MM.1S (cell line): ENCODE data around the gene DACT2.

Experiments used
- DNase-seq: peaks from one replicate; pipeline ENCODE4 v3.0.0-alpha.2; 2015
- H2AFZ ChIP-seq: fragments of 300-600 bp; sonication (generic); 2 replicates; pipeline ENCODE4 v1.6.0; 2016; ENCODE audit warnings: antibody characterized with exemption, low read length
- H3F3A ChIP-seq: fragments of 300-600 bp; sonication (generic); 2 replicates; pipeline ENCODE4 v1.6.1; 2016; ENCODE audit warnings: mild to moderate bottlenecking, antibody characterized with exemption, low read length, moderate library complexity, mixed read lengths; ENCODE audit not compliant: insufficient read depth
- H3K27ac ChIP-seq: fragments of 300-600 bp; sonication (generic); 2 replicates; pipeline ENCODE4 v1.5.1; 2016; ENCODE audit warnings: mild to moderate bottlenecking, low read length
- H3K27me3 ChIP-seq: fragments of 300-600 bp; sonication (generic); replicated peaks from 2 replicates; pipeline ENCODE4 v1.6.0; 2016; ENCODE audit warnings: low read length; ENCODE audit not compliant: insufficient read depth
- H3K36me3 ChIP-seq: fragments of 300-600 bp; sonication (generic); replicated peaks from 2 replicates; pipeline ENCODE4 v1.6.1; 2016; ENCODE audit warnings: mild to moderate bottlenecking, low read length, mixed read lengths; ENCODE audit not compliant: insufficient read depth
- H3K4me1 ChIP-seq: fragments of 300-600 bp; sonication (generic); 2 replicates; pipeline ENCODE4 v1.6.1; 2016; ENCODE audit warnings: low read length, mixed read lengths
- H3K4me2 ChIP-seq: fragments of 300-600 bp; sonication (generic); 2 replicates; pipeline ENCODE4 v1.6.0; 2016; ENCODE audit warnings: low read depth, low read length
- H3K4me3 ChIP-seq: fragments of 300-600 bp; sonication (generic); 2 replicates; pipeline ENCODE4 v1.5.1; 2016; ENCODE audit warnings: low read length, mixed read lengths
- H3K79me2 ChIP-seq: fragments of 300-600 bp; sonication (generic); 2 replicates; pipeline ENCODE4 v1.6.1; 2016; ENCODE audit warnings: mixed run types, low read length, mixed read lengths
- H3K9ac ChIP-seq: fragments of 300-600 bp; sonication (generic); 2 replicates; pipeline ENCODE4 v1.6.1; 2016; ENCODE audit warnings: low read length, mixed read lengths
- H3K9me2 ChIP-seq: fragments of 300-600 bp; sonication (generic); replicated peaks from 2 replicates; pipeline ENCODE4 v1.6.1; 2016; ENCODE audit warnings: mild to moderate bottlenecking, low read length, mixed read lengths; ENCODE audit not compliant: insufficient read depth
- H3K9me3 ChIP-seq: fragments of 300-600 bp; sonication (generic); replicated peaks from 2 replicates; pipeline ENCODE4 v1.6.1; 2016; ENCODE audit warnings: mild to moderate bottlenecking, low read length, mixed read lengths; ENCODE audit not compliant: insufficient read depth
- H4K20me1 ChIP-seq: fragments of 300-600 bp; sonication (generic); 2 replicates; pipeline ENCODE4 v1.6.1; 2016; ENCODE audit warnings: mild to moderate bottlenecking, low read length, moderate library complexity, mixed read lengths; ENCODE audit not compliant: insufficient read depth
- EZH2 ChIP-seq: fragments of 300-600 bp; sonication (generic); optimal IDR thresholded peaks from 2 replicates; pipeline ENCODE3; 2017; ENCODE audit warnings: low read depth, mild to moderate bottlenecking, antibody characterized with exemption, low read length, mixed read lengths
- EZH2phosphoT487 ChIP-seq: fragments of 300-600 bp; sonication (generic); IDR thresholded peaks from 2 replicates; pipeline ENCODE4 v1.6.1; 2018; ENCODE audit warnings: antibody characterized with exemption, low read length
- TF ChIP-seq, protein P1 (sequence below): fragments of 300-600 bp; sonication (generic); IDR thresholded peaks from 2 replicates; pipeline ENCODE4 v1.5.1; 2016; ENCODE audit warnings: antibody characterized with exemption, low read length, mixed read lengths

DACT2 gene

DNA sequence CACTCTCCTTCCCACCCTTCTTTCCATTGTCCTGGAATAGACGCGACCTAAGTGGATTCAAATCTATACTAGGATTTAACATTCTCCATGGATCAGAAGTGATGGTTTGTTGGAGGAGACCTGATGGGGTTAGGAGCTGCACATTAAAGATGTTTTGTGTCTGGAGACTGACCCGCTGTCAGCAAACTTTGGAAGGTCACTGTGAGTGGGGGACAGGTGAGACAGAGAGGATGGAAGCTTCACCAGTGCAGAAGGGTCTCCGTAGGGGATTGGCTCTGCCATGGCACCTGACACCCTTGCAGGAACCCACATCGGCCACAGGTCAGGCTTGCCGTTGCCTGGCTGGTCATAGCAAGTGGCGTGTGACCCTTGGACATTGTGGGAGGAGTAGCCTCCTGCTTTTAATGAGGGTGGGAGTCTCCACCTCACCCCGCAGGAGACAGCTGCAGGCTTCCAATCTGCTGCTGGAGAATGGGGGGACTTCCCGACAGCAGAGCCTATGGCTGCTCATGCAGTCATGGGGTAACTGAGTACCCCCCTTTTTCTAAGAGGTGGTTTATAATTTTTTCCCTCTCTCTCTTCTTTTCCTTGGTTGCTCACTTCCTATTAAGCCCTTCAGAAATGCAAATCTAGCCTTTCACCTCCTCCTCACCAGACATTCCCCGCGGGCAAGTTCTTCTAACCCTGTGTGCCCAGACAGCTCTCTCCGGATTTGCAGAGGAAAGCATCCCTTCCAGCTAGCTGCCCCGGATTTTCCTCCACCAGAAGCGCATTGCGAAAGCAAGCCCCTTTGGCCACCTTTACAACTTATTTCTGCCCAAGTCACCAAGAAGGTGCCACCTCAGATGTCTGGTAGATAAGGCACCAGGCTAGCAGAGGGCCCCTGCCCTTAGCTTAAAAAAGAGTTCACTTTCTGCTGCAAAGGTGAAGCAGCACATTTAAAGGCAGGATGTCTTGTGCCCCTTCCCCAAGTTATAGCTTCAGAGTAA, 53.5 kb downstream of the DACT2 start:
- TF ChIP-seq, protein P1, sequence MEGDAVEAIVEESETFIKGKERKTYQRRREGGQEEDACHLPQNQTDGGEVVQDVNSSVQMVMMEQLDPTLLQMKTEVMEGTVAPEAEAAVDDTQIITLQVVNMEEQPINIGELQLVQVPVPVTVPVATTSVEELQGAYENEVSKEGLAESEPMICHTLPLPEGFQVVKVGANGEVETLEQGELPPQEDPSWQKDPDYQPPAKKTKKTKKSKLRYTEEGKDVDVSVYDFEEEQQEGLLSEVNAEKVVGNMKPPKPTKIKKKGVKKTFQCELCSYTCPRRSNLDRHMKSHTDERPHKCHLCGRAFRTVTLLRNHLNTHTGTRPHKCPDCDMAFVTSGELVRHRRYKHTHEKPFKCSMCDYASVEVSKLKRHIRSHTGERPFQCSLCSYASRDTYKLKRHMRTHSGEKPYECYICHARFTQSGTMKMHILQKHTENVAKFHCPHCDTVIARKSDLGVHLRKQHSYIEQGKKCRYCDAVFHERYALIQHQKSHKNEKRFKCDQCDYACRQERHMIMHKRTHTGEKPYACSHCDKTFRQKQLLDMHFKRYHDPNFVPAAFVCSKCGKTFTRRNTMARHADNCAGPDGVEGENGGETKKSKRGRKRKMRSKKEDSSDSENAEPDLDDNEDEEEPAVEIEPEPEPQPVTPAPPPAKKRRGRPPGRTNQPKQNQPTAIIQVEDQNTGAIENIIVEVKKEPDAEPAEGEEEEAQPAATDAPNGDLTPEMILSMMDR: no peak
- TF ChIP-seq EZH2phosphoT487 (no peak), EZH2 (no peak)
- H2AFZ ChIP-seq: no peak overlapping the region
- H3K27ac ChIP-seq: no peak overlapping the region
- H3K27me3 ChIP-seq: peaks cover 6% of the 10 kb centered on the region
- no peaks in the 10 kb centered on the region for H4K20me1 ChIP-seq
- no peak for DNase-seq
- no peaks in the 10 kb centered on the region for H3K9me2 ChIP-seq
- H3K79me2 ChIP-seq: no peaks in the 10 kb centered on the region
- H3K4me2 ChIP-seq: no peak overlapping the region
- no peaks in the 10 kb centered on the region for H3K9me3 ChIP-seq
- H3K4me1 ChIP-seq: no peaks in the 10 kb centered on the region
- H3K36me3 ChIP-seq: no peaks in the 10 kb centered on the region
- H3K4me3 ChIP-seq: no peak overlapping the region
- H3F3A ChIP-seq: no peaks in the 10 kb centered on the region
- no peak overlapping the region for H3K9ac ChIP-seq

DNA sequence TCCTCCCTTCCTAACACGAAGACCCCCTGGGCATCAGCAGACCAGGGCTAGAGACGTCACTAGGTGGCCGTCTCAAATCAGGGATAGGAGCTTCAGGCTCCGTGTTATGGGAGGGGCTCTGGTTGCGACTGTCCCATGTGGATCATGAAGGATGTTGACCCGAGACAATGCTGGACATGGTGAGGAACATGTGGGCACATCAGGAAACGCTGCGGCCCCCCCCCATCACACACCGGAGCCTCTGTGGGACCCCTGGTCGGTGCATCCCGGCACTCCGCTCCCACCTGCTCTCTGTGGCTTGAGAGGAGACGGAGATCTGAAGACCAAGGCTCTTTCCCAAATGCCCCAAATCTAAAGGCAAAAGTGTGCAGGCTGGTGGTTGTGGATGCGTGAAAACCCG, 54.2 kb downstream of the DACT2 start:
- no peak for DNase-seq
- H4K20me1 ChIP-seq: no peaks in the 10 kb centered on the region
- H3K9me3 ChIP-seq: no peaks in the 10 kb centered on the region
- no peak overlapping the region for H3K9ac ChIP-seq
- H3K4me3 ChIP-seq: no peak overlapping the region
- peaks cover 6% of the 10 kb centered on the region for H3K27me3 ChIP-seq
- no peaks in the 10 kb centered on the region for H3K36me3 ChIP-seq
- no peak overlapping the region for H2AFZ ChIP-seq
- TF ChIP-seq EZH2phosphoT487 (no peak), EZH2 (no peak)
- TF ChIP-seq, protein P1: no peak
- no peaks in the 10 kb centered on the region for H3K79me2 ChIP-seq
- H3K27ac ChIP-seq: no peak overlapping the region
- no peaks in the 10 kb centered on the region for H3K9me2 ChIP-seq
- no peaks in the 10 kb centered on the region for H3F3A ChIP-seq
- H3K4me2 ChIP-seq: no peak overlapping the region
- H3K4me1 ChIP-seq: no peaks in the 10 kb centered on the region

DNA sequence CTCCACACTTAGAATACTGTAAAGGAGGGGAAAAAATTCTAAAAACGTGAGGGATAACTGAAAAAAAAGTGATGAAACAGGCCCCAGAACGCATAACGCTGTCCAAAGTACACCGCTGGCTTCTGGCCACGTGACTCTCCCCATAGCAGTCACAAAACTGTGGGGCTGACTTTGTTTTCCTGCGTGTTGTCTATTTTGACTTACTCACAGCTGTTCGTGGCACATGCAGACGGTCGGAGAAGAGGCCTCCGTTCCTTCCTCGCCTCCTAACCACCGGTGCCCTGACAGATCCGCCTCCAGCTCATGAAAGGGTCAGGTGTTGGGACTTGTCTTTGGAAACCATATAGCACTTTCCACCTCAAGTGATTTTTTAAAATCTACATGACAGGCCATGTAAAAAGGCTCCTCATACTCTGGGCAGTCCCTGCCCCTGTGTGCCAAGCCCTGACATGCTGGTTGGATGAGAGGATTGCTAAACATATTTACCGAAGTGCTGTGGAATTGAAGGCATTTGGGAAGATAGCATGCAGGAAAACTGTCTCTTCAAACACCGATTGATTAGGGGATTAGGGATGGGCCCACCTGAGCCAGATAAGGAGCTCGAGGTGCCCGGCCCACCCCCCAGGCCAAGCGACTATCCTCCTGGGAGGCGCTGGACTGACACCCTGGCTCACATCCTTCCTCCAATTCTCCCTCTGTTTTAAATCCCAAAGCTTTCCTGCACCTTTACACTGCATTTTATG, 54.8 kb downstream of the DACT2 start:
- Histone ChIP-seq H3K4me1 (no peaks in the 10 kb centered on the region), H3K27me3 (peaks cover 6% of the 10 kb centered on the region), H3K4me3 (no peak overlapping the region), H3K4me2 (no peak overlapping the region), H3K27ac (no peak overlapping the region), H3K9me2 (no peaks in the 10 kb centered on the region), H2AFZ (no peak overlapping the region), H3K9me3 (no peaks in the 10 kb centered on the region), H3F3A (no peaks in the 10 kb centered on the region), H3K79me2 (no peaks in the 10 kb centered on the region), H4K20me1 (no peaks in the 10 kb centered on the region), H3K36me3 (no peaks in the 10 kb centered on the region), H3K9ac (no peak overlapping the region)
- no peak for DNase-seq
- no peak for TF ChIP-seq EZH2
- no peak for TF ChIP-seq EZH2phosphoT487
- TF ChIP-seq, protein P1: no peak
